ENCODE results near the gene PPP3CA.

DNA sequence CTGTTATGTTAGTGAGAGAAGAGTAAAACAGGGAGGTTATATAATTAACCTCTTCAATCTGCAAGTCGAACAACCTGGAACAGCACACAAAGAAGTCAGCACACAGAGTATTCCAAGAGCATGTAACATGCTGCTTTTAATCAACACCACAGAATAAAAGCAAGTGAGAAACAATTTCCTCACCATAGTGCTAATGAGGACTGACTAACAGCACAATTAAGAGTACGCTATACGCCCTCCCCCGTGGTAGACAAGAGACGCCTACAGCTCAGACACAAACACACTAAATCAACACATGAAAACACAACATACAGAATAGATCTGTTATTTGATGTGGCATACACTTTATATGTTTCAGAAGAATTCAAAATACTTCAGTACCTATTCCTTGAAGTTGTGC lies 103.0 kb downstream of the PPP3CA start:
- TF ChIP-seq, protein P1, sequence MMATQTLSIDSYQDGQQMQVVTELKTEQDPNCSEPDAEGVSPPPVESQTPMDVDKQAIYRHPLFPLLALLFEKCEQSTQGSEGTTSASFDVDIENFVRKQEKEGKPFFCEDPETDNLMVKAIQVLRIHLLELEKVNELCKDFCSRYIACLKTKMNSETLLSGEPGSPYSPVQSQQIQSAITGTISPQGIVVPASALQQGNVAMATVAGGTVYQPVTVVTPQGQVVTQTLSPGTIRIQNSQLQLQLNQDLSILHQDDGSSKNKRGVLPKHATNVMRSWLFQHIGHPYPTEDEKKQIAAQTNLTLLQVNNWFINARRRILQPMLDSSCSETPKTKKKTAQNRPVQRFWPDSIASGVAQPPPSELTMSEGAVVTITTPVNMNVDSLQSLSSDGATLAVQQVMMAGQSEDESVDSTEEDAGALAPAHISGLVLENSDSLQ (IDR thresholded peaks at IDR 0.05), result no peak
- TF ChIP-seq ARNT (IDR thresholded peaks at IDR 0.05) (no peak), SUZ12 (IDR thresholded peaks at IDR 0.05) (no peak)

Measured in HEK293T (cell line).